Vagina (tissue), 2 donors: ENCODE results near the gene NFXL1.

Experiments
- POLR2A ChIP-seq, 2 donors: fragments of 450-650 bp; IDR thresholded peaks; one replicate each; pipeline ENCODE4 v1.6.1; 2017; ENCODE audit warnings: antibody characterized with exemption in 2 of 2, mild to moderate bottlenecking in 2 of 2, moderate library complexity in 2 of 2
- TF ChIP-seq, protein P1 (sequence below), 3 experiments: fragments of 450-650 bp in 2 of 3; fragments of 200-600 bp in 1 of 3; sonication (generic) in 1 of 3; IDR thresholded peaks; one replicate each; pipeline ENCODE4 v1.5.1; 2017 to 2019; ENCODE audit warnings: antibody characterized with exemption in 3 of 3, mild to moderate bottlenecking in 2 of 3, moderate library complexity in 2 of 3

DNA sequence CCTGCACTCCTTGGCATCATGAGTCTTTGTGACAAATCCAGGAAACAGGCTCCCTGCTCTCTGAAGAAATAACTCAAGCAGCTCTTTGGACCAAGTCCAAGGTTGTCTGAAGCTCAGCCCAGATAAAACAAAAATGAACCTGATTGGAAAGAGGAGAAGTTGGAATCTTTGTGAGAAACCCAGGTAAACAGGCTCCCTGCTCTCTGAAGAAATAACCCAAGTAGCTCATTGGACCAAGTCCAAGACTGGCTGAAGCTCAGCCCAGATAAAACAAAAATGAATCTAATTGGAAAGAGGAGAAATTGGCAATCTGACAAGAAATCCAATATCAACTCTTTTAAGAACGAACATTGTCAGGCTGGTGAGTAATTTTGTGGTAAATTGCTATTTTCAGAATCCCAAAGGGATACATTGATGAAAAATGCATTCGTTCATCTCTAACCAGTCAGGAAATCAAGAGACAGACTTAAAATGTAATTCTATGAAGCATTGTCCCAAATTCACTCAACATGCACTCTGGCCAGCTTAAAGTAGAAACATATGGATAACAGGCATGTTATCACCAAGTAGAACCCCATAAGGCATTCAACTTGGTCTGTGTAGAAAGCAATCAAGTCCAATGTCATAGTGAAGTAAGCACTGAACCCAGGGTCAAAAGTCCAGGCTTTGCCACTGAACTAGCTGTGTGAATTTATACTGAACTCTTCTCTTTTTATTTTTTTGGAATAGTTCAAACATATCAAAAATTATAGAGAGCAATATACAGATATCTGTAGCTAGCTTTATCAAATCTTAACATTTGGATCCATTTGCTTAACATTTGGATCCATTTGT lies 16.8 kb upstream of the NFXL1 start:
- TF ChIP-seq, protein P1, sequence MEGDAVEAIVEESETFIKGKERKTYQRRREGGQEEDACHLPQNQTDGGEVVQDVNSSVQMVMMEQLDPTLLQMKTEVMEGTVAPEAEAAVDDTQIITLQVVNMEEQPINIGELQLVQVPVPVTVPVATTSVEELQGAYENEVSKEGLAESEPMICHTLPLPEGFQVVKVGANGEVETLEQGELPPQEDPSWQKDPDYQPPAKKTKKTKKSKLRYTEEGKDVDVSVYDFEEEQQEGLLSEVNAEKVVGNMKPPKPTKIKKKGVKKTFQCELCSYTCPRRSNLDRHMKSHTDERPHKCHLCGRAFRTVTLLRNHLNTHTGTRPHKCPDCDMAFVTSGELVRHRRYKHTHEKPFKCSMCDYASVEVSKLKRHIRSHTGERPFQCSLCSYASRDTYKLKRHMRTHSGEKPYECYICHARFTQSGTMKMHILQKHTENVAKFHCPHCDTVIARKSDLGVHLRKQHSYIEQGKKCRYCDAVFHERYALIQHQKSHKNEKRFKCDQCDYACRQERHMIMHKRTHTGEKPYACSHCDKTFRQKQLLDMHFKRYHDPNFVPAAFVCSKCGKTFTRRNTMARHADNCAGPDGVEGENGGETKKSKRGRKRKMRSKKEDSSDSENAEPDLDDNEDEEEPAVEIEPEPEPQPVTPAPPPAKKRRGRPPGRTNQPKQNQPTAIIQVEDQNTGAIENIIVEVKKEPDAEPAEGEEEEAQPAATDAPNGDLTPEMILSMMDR (IDR thresholded peaks at IDR 0.05), result no peak
- TF ChIP-seq POLR2A (IDR thresholded peaks at IDR 0.05), result no peak
